Measurements from ENCODE around the gene HNRNPDL. TPM values are rescaled to one million over a fixed set of nuclear protein-coding genes. Genes with fewer than 3 reads are reported as not detected.
A peak's percentile ranks its signal among the peaks of the same experiment; 100 is the strongest.
"Not testable (repeated sequence)": the region's sequence is repeated elsewhere in the genome, so short reads cannot be mapped to it uniquely, and the experiment has no call there.

HNRNPDL gene
- total RNA-seq, 1 donor from 2014 or later, result 486 TPM

GRCh38 chr4:82429728-82430192, 502 bp downstream of the HNRNPDL start:
- no peaks in the 10 kb centered on the region for H3K9me3 Mint-ChIP-seq
- H3K4me1 Mint-ChIP-seq (ENCODE audit: low read depth), result peaks cover 46% of the 10 kb centered on the region
- peaks cover 79% of the 10 kb centered on the region for H3K36me3 Mint-ChIP-seq (ENCODE audit: low read depth)
- peak overlapping the region; percentile 99 for H3K27ac Mint-ChIP-seq
- intact Hi-C loops (cut with micrococcal nuclease), result loop anchor here (1.0 to 10.0 kb wide), 8 partner anchors 55 to 1026 kb away; partner anchors contain the start of genes HELQ, LIN54, PLAC8 and RASGEF1B
- no peak for DNase-seq (ENCODE audit: low spot score)
- peak overlapping the region; percentile 98 for H3K4me3 Mint-ChIP-seq (ENCODE audit: low read depth)
- H3K27me3 Mint-ChIP-seq (ENCODE audit: low read depth), result no peaks in the 10 kb centered on the region

GRCh38 chr4:82428969-82429727, 1.1 kb downstream of the HNRNPDL start:
- intact Hi-C loops (cut with micrococcal nuclease), result no loop called here
- Mint-ChIP-seq H3K36me3 (ENCODE audit: low read depth) (peaks cover 82% of the 10 kb centered on the region), H3K4me3 (ENCODE audit: low read depth) (peak overlapping the region; percentile 98), H3K27ac (peak overlapping the region; percentile 99), H3K9me3 (no peaks in the 10 kb centered on the region), H3K4me1 (ENCODE audit: low read depth) (peaks cover 51% of the 10 kb centered on the region), H3K27me3 (ENCODE audit: low read depth) (no peaks in the 10 kb centered on the region)
- DNase-seq (ENCODE audit: low spot score), result peak; percentile 91

- intact Hi-C loops (cut with micrococcal nuclease), result no loop called here
- H3K36me3 Mint-ChIP-seq (ENCODE audit: low read depth), result peaks cover 82% of the 10 kb centered on the region
- H3K27me3 Mint-ChIP-seq (ENCODE audit: low read depth), result no peaks in the 10 kb centered on the region
- H3K4me3 Mint-ChIP-seq (ENCODE audit: low read depth), result peak overlapping the region; percentile 98
- peaks cover 49% of the 10 kb centered on the region for H3K4me1 Mint-ChIP-seq (ENCODE audit: low read depth)
- peak overlapping the region; percentile 72 for H3K27ac Mint-ChIP-seq
- DNase-seq (ENCODE audit: low spot score), result no peak
- H3K9me3 Mint-ChIP-seq, result no peaks in the 10 kb centered on the region
These were observed 1.7 kb downstream of the HNRNPDL start for GRCh38 chr4:82428526-82428968.

GRCh38 chr4:82425478-82425877, 4.8 kb downstream of the HNRNPDL start:
- no peak for DNase-seq (ENCODE audit: low spot score)
- H3K9me3 Mint-ChIP-seq, result no peaks in the 10 kb centered on the region
- H3K27ac Mint-ChIP-seq, result no peak overlapping the region
- H3K4me3 Mint-ChIP-seq (ENCODE audit: low read depth), result no peak overlapping the region
- peaks cover 73% of the 10 kb centered on the region for H3K36me3 Mint-ChIP-seq (ENCODE audit: low read depth)
- intact Hi-C loops (cut with micrococcal nuclease), result no loop called here
- no peaks in the 10 kb centered on the region for H3K27me3 Mint-ChIP-seq (ENCODE audit: low read depth)
- peaks cover 41% of the 10 kb centered on the region for H3K4me1 Mint-ChIP-seq (ENCODE audit: low read depth)

GRCh38 chr4:82423245-82424054, 6.8 kb downstream of the HNRNPDL start:
- DNase-seq (ENCODE audit: low spot score), result no peak
- Mint-ChIP-seq H3K9me3 (no peaks in the 10 kb centered on the region), H3K36me3 (ENCODE audit: low read depth) (peaks cover 64% of the 10 kb centered on the region), H3K4me3 (ENCODE audit: low read depth) (no peak overlapping the region), H3K4me1 (ENCODE audit: low read depth) (peaks cover 41% of the 10 kb centered on the region), H3K27me3 (ENCODE audit: low read depth) (no peaks in the 10 kb centered on the region), H3K27ac (no peak overlapping the region)
- intact Hi-C loops (cut with micrococcal nuclease), result no loop called here

- peaks cover 35% of the 10 kb centered on the region for H3K4me1 Mint-ChIP-seq (ENCODE audit: low read depth)
- H3K36me3 Mint-ChIP-seq (ENCODE audit: low read depth), result peaks cover 56% of the 10 kb centered on the region
- intact Hi-C loops (cut with micrococcal nuclease), result no loop called here
- H3K4me3 Mint-ChIP-seq (ENCODE audit: low read depth), result no peak overlapping the region
- no peaks in the 10 kb centered on the region for H3K9me3 Mint-ChIP-seq
- no peak for DNase-seq (ENCODE audit: low spot score)
- peaks cover 8% of the 10 kb centered on the region for H3K27me3 Mint-ChIP-seq (ENCODE audit: low read depth)
- no peak overlapping the region for H3K27ac Mint-ChIP-seq
These were observed 7.6 kb downstream of the HNRNPDL start for GRCh38 chr4:82422616-82423015.

- H3K27ac Mint-ChIP-seq, result peak overlapping the region; percentile 33
- H3K27me3 Mint-ChIP-seq (ENCODE audit: low read depth), result peaks cover 12% of the 10 kb centered on the region
- DNase-seq (ENCODE audit: low spot score), result no peak
- peaks cover 29% of the 10 kb centered on the region for H3K4me1 Mint-ChIP-seq (ENCODE audit: low read depth)
- intact Hi-C loops (cut with micrococcal nuclease), result no loop called here
- H3K4me3 Mint-ChIP-seq (ENCODE audit: low read depth), result no peak overlapping the region
- no peaks in the 10 kb centered on the region for H3K9me3 Mint-ChIP-seq
- H3K36me3 Mint-ChIP-seq (ENCODE audit: low read depth), result peaks cover 49% of the 10 kb centered on the region
These were observed 8.3 kb downstream of the HNRNPDL start for GRCh38 chr4:82421796-82422560.

GRCh38 chr4:82419451-82419850, 10.8 kb downstream of the HNRNPDL start:
- H3K36me3 Mint-ChIP-seq (ENCODE audit: low read depth), result peaks cover 24% of the 10 kb centered on the region
- DNase-seq (ENCODE audit: low spot score), result no peak
- H3K27me3 Mint-ChIP-seq (ENCODE audit: low read depth), result peaks cover 28% of the 10 kb centered on the region
- no peak overlapping the region for H3K4me3 Mint-ChIP-seq (ENCODE audit: low read depth)
- no peaks in the 10 kb centered on the region for H3K9me3 Mint-ChIP-seq
- intact Hi-C loops (cut with micrococcal nuclease), result no loop called here
- peaks cover 13% of the 10 kb centered on the region for H3K4me1 Mint-ChIP-seq (ENCODE audit: low read depth)
- no peak overlapping the region for H3K27ac Mint-ChIP-seq

- H3K4me3 Mint-ChIP-seq (ENCODE audit: low read depth), result no peak overlapping the region
- H3K27me3 Mint-ChIP-seq (ENCODE audit: low read depth), result peaks cover 36% of the 10 kb centered on the region
- no peak overlapping the region for H3K27ac Mint-ChIP-seq
- no peak for DNase-seq (ENCODE audit: low spot score)
- H3K9me3 Mint-ChIP-seq, result no peaks in the 10 kb centered on the region
- no peaks in the 10 kb centered on the region for H3K36me3 Mint-ChIP-seq (ENCODE audit: low read depth)
- intact Hi-C loops (cut with micrococcal nuclease), result no loop called here
- H3K4me1 Mint-ChIP-seq (ENCODE audit: low read depth), result peaks cover 2% of the 10 kb centered on the region
These were observed 14.3 kb downstream of the HNRNPDL start for GRCh38 chr4:82415922-82416365.

- H3K4me1 Mint-ChIP-seq (ENCODE audit: low read depth); DNase-seq (ENCODE audit: low spot score); H3K36me3 Mint-ChIP-seq (ENCODE audit: low read depth); intact Hi-C loops (cut with micrococcal nuclease); H3K27ac Mint-ChIP-seq; H3K4me3 Mint-ChIP-seq (ENCODE audit: low read depth); H3K9me3 Mint-ChIP-seq: not testable (repeated sequence)
- peaks cover 36% of the 10 kb centered on the region for H3K27me3 Mint-ChIP-seq (ENCODE audit: low read depth)
These were observed 15.2 kb downstream of the HNRNPDL start for GRCh38 chr4:82415061-82415460.

GRCh38 chr4:82403725-82404124, 26.5 kb downstream of the HNRNPDL start:
- Mint-ChIP-seq H3K4me3 (ENCODE audit: low read depth) (no peak overlapping the region), H3K27me3 (ENCODE audit: low read depth) (peaks cover 8% of the 10 kb centered on the region), H3K27ac (no peak overlapping the region), H3K36me3 (ENCODE audit: low read depth) (no peaks in the 10 kb centered on the region), H3K9me3 (no peaks in the 10 kb centered on the region), H3K4me1 (ENCODE audit: low read depth) (no peaks in the 10 kb centered on the region)
- intact Hi-C loops (cut with micrococcal nuclease), result no loop called here
- no peak for DNase-seq (ENCODE audit: low spot score)

- Mint-ChIP-seq H3K9me3 (no peaks in the 10 kb centered on the region), H3K4me1 (ENCODE audit: low read depth) (no peaks in the 10 kb centered on the region), H3K27me3 (ENCODE audit: low read depth) (peaks cover 8% of the 10 kb centered on the region), H3K27ac (no peak overlapping the region), H3K36me3 (ENCODE audit: low read depth) (no peaks in the 10 kb centered on the region), H3K4me3 (ENCODE audit: low read depth) (no peak overlapping the region)
- intact Hi-C loops (cut with micrococcal nuclease), result no loop called here
- no peak for DNase-seq (ENCODE audit: low spot score)
These were observed 28.0 kb downstream of the HNRNPDL start for GRCh38 chr4:82402196-82402775.

Measured in activated T-helper 2 cell treated with anti-CD3 and anti-CD28 coated beads, Interferon-gamma antibody, Interleukin-2, Interleukin-4, amounts not matched to agents 10 μg/mL and 5 μg/mL and 100 μg/mL, durations not matched to agents 14 hours and 24 hours and 36 hours (primary cell).